Measurements from ENCODE around the gene MMRN2. TPM values are rescaled to one million over a fixed set of nuclear protein-coding genes. Genes with fewer than 3 reads are reported as not detected.
"Not testable (repeated sequence)": the region's sequence is repeated elsewhere in the genome, so short reads cannot be mapped to it uniquely, and the experiment has no call there.

MMRN2 gene
- total and polyA plus RNA-seq, 9 donors: 11.3 to 44.6 (median 19.2) TPM

DNA sequence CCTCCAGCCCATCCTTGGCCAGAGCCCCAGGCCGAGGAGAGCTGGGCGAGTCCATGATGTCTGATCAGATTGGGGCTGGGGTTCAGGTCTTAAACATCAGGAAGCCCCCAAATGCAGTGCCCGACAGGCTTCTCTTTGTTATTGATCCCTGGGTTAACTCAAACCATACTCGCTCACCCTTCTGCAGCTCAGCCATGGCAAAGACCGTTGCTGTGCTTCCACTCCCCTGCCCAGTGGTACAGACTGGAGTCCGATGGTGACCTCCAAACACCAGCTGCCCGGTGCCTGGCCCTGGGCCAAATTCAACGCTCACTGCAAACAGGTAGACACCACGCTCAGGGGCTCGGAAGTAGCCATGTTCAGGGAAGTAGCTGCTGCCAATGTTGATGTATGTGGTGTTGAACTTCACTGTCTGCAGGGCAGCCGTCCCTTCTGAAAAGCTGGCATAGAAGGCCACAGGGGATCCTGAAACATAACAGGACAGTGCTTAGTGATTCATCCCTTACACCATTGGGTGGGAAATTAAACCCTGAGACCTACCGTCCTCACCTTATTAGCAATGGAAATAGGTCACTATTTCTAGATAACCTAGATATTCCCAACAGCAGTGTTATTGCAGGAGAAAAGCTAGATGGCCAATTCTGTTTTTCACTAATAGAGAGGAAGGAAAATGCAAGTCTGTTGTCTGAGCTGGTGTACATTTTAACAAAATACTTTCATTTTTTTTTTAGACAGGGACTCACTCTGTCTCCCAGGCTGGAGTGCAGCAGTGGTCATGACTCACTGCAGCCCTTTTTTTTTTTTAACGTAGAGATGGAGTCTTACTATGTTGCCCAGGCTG, 20.5 kb downstream of the MMRN2 start:
- no peaks in the 10 kb centered on the region for H3K27me3 ChIP-seq
- intact Hi-C loops (cut with DNase I): loop anchor here in 1 of 4 donors (10.0 kb wide), 1 partner anchor 158 kb away; the partner anchor contains the start of genes GLUD1 and SHLD2
- no peak for TF ChIP-seq EP300 (IDR thresholded peaks at IDR 0.05)
- TF ChIP-seq POLR2A (IDR thresholded peaks at IDR 0.05): no peak
- TF ChIP-seq, protein P1, sequence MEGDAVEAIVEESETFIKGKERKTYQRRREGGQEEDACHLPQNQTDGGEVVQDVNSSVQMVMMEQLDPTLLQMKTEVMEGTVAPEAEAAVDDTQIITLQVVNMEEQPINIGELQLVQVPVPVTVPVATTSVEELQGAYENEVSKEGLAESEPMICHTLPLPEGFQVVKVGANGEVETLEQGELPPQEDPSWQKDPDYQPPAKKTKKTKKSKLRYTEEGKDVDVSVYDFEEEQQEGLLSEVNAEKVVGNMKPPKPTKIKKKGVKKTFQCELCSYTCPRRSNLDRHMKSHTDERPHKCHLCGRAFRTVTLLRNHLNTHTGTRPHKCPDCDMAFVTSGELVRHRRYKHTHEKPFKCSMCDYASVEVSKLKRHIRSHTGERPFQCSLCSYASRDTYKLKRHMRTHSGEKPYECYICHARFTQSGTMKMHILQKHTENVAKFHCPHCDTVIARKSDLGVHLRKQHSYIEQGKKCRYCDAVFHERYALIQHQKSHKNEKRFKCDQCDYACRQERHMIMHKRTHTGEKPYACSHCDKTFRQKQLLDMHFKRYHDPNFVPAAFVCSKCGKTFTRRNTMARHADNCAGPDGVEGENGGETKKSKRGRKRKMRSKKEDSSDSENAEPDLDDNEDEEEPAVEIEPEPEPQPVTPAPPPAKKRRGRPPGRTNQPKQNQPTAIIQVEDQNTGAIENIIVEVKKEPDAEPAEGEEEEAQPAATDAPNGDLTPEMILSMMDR (IDR thresholded peaks at IDR 0.05): no peak
- H3K36me3 ChIP-seq: no peaks in the 10 kb centered on the region
- peak in 2 of 5 donors; percentile 36 to 45 for DNase-seq
- H3K4me1 ChIP-seq (ENCODE audit: insufficient read depth): peaks cover 2% of the 10 kb centered on the region
- no peak overlapping the region for H3K4me3 ChIP-seq
- 60 to 71% (median 62%) methylated on average over 12 to 13 of the region's 13 CpGs for whole genome bisulfite sequencing, 3 donors
- H3K9me3 ChIP-seq: no peaks in the 10 kb centered on the region
- no peak overlapping the region for H3K27ac ChIP-seq

DNA sequence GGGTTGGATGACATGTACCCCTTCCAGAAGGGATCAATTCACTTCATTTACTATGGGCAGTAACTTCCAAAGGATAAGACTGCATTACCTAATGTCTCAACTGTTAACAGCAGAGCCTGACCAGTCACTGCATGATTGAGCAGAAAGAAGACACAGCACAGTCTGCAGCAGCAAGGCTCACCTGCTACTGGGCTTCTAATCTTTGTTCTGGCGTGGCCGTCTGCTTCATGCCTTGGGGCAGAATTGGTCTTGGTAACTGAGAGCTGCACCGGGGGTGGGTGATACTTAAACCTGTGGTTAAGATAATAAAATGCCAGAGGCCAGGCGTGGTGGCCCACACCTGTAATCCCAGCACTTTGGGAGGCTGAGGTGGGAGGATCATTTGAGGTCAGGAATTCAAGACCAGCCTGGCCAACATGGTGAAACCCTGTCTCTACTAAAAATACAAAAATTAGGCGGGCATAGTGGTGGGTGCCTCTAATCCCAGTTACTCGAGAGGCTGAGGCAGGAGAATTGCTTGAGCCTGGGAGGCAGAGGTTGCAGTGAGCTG, 23.2 kb downstream of the MMRN2 start:
- not testable (repeated sequence) for H3K36me3 ChIP-seq; H3K4me1 ChIP-seq (ENCODE audit: insufficient read depth); H3K9me3 ChIP-seq; DNase-seq; H3K27me3 ChIP-seq; H3K4me3 ChIP-seq; H3K27ac ChIP-seq
- WGBS, 3 donors: 85 to 94% (median 91%) methylated on average over 6 of the region's 6 CpGs
- intact Hi-C loops (cut with DNase I): loop anchor here in 1 of 4 donors (10.0 kb wide), 1 partner anchor 161 kb away; the partner anchor contains the start of genes GLUD1 and SHLD2

DNA sequence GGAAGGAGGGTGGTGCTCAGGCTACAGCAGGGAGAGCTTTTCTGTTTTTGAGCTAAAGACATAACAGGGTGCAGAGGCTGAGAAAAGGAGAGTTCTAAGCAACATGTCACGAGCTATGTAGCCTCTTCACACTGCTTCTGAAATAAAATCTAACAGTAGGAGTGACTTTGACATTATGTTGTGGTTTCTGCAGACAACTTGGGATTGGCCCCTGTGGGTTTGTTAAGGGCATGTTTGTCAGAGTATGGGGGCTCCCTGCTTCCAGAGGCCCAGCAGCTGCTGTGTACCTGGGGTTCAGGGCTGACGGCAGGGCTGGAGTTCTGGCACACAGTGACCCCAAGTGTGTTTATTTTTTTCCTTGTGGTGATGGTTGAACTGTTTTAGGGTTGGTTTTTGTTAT, 24.7 kb downstream of the MMRN2 start:
- H3K27ac ChIP-seq: no peak overlapping the region
- no peak for DNase-seq

DNA sequence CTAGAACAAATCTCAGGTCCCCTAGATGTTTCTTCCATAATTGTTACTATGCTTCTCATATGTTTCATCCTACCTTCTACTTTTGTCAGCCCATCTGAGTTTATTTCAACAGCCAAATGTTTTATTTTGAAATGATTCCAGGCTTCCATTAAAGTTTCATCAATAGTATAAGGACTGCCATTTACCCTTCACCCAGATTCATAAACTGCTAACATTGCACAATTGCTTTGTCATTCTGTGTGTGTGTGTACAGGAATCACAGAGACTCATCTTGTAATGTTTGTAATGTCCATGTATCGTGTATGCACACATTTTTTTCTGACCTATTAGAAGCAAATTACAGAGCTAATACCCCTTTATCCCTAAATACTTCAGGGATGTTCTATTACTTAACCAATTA, 25.5 kb downstream of the MMRN2 start:
- WGBS, 3 donors: 90 to 92% (median 92%) methylated on average over 1 of the region's 1 CpG
- peaks cover 2% of the 10 kb centered on the region for H3K4me1 ChIP-seq (ENCODE audit: insufficient read depth)

More for the DNA sequence above, 24.7 kb downstream of the MMRN2 start:
- Histone ChIP-seq H3K36me3 (no peaks in the 10 kb centered on the region), H3K9me3 (no peaks in the 10 kb centered on the region), H3K27me3 (no peaks in the 10 kb centered on the region), H3K4me1 (ENCODE audit: insufficient read depth) (peaks cover 2% of the 10 kb centered on the region), H3K4me3 (no peak overlapping the region)
- WGBS, 3 donors: 63 to 72% (median 70%) methylated on average over 2 of the region's 2 CpGs
- intact Hi-C loops (cut with DNase I): loop anchor here in 1 of 4 donors (10.0 kb wide), 1 partner anchor 162 kb away; the partner anchor contains the start of genes GLUD1 and SHLD2
- TF ChIP-seq EP300 (IDR thresholded peaks at IDR 0.05) (no peak), POLR2A (IDR thresholded peaks at IDR 0.05) (no peak)
- TF ChIP-seq, protein P1 (IDR thresholded peaks at IDR 0.05): no peak

More for the DNA sequence above, 25.5 kb downstream of the MMRN2 start:
- Histone ChIP-seq H3K27me3 (no peaks in the 10 kb centered on the region), H3K27ac (no peak overlapping the region), H3K36me3 (no peaks in the 10 kb centered on the region), H3K4me3 (no peak overlapping the region), H3K9me3 (no peaks in the 10 kb centered on the region)
- DNase-seq: no peak
- TF ChIP-seq EP300 (IDR thresholded peaks at IDR 0.05) (no peak), POLR2A (IDR thresholded peaks at IDR 0.05) (no peak)
- TF ChIP-seq, protein P1 (IDR thresholded peaks at IDR 0.05): no peak
- intact Hi-C loops (cut with DNase I): loop anchor here in 1 of 4 donors (10.0 kb wide), 1 partner anchor 163 kb away; the partner anchor contains the start of genes GLUD1 and SHLD2
